CD4-positive, alpha-beta T cell treated with Interleukin-4 for 1 hour (primary cell): ENCODE results near the gene PSMB7.

Experiments
- DNase-seq, 2 donors: peaks; one replicate each; pipeline ENCODE4 v3.0.0-alpha.2; 2020 to 2022

PSMB7 gene

GRCh38 chr9:124355039-124355940, 60.0 kb downstream of the PSMB7 start:
- no peak for DNase-seq

GRCh38 chr9:124354346-124355038, 60.8 kb downstream of the PSMB7 start:
- no peak for DNase-seq

GRCh38 chr9:124353811-124354274, 61.4 kb downstream of the PSMB7 start:
- DNase-seq = no peak

- DNase-seq = no peak
Observed at GRCh38 chr9:124353166-124353768, 62.0 kb downstream of the PSMB7 start.

- DNase-seq = no peak
Observed at GRCh38 chr9:124352616-124353015, 62.6 kb downstream of the PSMB7 start.

- DNase-seq = no peak
Observed at GRCh38 chr9:124351672-124352468, 63.4 kb downstream of the PSMB7 start.

GRCh38 chr9:124350494-124351263, 64.6 kb downstream of the PSMB7 start:
- DNase-seq = no peak

GRCh38 chr9:124349675-124350493, 65.4 kb downstream of the PSMB7 start:
- no peak for DNase-seq

- DNase-seq = no peak
Observed at GRCh38 chr9:124349267-124349666, 66.0 kb downstream of the PSMB7 start.

GRCh38 chr9:124348831-124349230, 66.4 kb downstream of the PSMB7 start:
- DNase-seq = no peak

GRCh38 chr9:124348363-124348762, 66.9 kb downstream of the PSMB7 start:
- DNase-seq = no peak

- no peak for DNase-seq
Observed at GRCh38 chr9:124347968-124348358, 67.3 kb downstream of the PSMB7 start.

GRCh38 chr9:124347206-124347967, 67.9 kb downstream of the PSMB7 start:
- DNase-seq = no peak

GRCh38 chr9:124346347-124347163, 68.7 kb downstream of the PSMB7 start:
- no peak for DNase-seq

- no peak for DNase-seq
Observed at GRCh38 chr9:124345751-124346281, 69.4 kb downstream of the PSMB7 start.

GRCh38 chr9:124345063-124345462, 70.2 kb downstream of the PSMB7 start:
- DNase-seq = no peak

GRCh38 chr9:124344291-124345050, 70.8 kb downstream of the PSMB7 start:
- no peak for DNase-seq
